ENCODE results near the gene MZB1. TPM values are rescaled to one million over a fixed set of nuclear protein-coding genes. Genes with fewer than 3 reads are reported as not detected.

Gene MZB1
- total RNA-seq, 2 experiments from 2014 or later: 0.42 to 0.63 TPM

DNA sequence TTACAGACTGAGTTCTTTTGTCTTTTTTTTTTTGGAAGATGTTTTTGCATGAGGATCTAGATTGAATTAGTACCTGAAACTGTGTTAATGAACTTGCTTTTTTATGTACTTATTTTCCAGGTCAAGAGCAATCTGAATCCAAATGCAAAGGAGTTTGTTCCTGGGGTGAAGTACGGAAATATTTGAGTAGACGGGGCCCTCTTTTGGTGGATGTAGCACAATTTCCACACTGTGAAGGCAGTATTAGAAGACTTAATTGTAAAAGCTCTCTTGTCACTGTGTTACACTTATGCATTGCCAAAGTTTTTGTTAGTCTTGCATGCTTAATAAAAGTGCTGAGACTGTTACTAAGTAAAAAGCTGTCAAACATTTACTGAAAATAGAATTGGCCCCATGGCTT lies 21.1 kb downstream of the MZB1 start:
- DNase-seq (peak in 1 of 14 experiments; percentile 25), ATAC-seq (ENCODE audit: poor library complexity) (no peak)
- Mint-ChIP-seq H3K9me3 (no peaks in the 10 kb centered on the region), H3K4me1 (ENCODE audit: low read depth) (no peaks in the 10 kb centered on the region), H3K27me3 (no peaks in the 10 kb centered on the region), H3K36me3 (ENCODE audit: low read depth) (peaks cover 82% of the 10 kb centered on the region), H3K4me3 (no peak overlapping the region), H3K27ac (no peak overlapping the region)
- H3K27ac ChIP-seq (ENCODE audit: low read depth in 1 of 2, low read length in 2 of 2): no peak overlapping the region
- no peak overlapping the region for H3K4me3 ChIP-seq (ENCODE audit: low read length)
- intact Hi-C loops (cut with DNase I, micrococcal nuclease): no loop called here
- H3K9me3 ChIP-seq (ENCODE audit: control insufficient read depth in 1 of 2, insufficient read depth in 1 of 2, low read length in 2 of 2): no peaks in the 10 kb centered on the region
- CTCF ChIA-PET: no interaction called here
- peaks cover 78% of the 10 kb centered on the region for H3K36me3 ChIP-seq (ENCODE audit: insufficient read depth, low read length)
- no peaks in the 10 kb centered on the region for H3K27me3 ChIP-seq (ENCODE audit: control insufficient read depth in 1 of 2, insufficient read depth in 2 of 2, low read length in 2 of 2)
- POLR2A ChIA-PET: interaction anchor here (1.2 kb wide), 1 partner anchor 26 kb away, joined by 3 read pairs; no protein-coding TSS in a partner anchor
- TF ChIP-seq CTCF (IDR thresholded peaks at IDR 0.05): no peak
- H3K4me1 ChIP-seq (ENCODE audit: insufficient read depth, low read length): no peaks in the 10 kb centered on the region

DNA sequence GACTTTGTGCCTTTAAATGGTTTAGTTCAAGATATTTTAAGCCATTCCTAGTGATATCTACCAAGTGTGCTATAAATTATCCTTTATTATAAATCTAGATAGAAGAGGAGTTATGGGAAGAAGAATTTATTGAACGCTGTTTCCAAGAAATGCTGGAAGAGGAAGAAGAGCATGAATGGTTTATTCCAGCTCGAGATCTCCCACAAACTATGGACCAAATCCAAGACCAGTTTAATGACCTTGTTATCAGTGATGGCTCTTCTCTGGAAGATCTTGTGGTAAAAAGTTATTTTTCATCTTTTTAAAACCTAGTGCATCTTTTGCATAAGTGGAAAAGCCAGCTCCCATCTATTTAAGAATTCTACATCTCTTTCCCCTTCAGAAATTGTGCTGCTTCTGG lies 25.2 kb downstream of the MZB1 start:
- H3K4me3 Mint-ChIP-seq: no peak overlapping the region
- H3K4me3 ChIP-seq (ENCODE audit: low read length): no peak overlapping the region
- H3K4me1 ChIP-seq (ENCODE audit: insufficient read depth, low read length): peaks cover 6% of the 10 kb centered on the region
- no peaks in the 10 kb centered on the region for H3K27me3 Mint-ChIP-seq
- DNase-seq: no peak
- no peaks in the 10 kb centered on the region for H3K27me3 ChIP-seq (ENCODE audit: control insufficient read depth in 1 of 2, insufficient read depth in 2 of 2, low read length in 2 of 2)
- TF ChIP-seq CTCF (IDR thresholded peaks at IDR 0.05): no peak
- ChIA-PET POLR2A (interaction anchor here (0.9 to 2.1 kb wide), 2 partner anchors 22 to 42 kb away, joined by 5 read pairs; partner anchors contain the start of gene PAIP2), CTCF (no interaction called here)
- no peak overlapping the region for H3K27ac ChIP-seq (ENCODE audit: low read depth in 1 of 2, low read length in 2 of 2)
- H3K9me3 Mint-ChIP-seq: no peaks in the 10 kb centered on the region
- H3K27ac Mint-ChIP-seq: no peak overlapping the region
- H3K36me3 ChIP-seq (ENCODE audit: insufficient read depth, low read length): peaks cover 56% of the 10 kb centered on the region
- no peaks in the 10 kb centered on the region for H3K9me3 ChIP-seq (ENCODE audit: control insufficient read depth in 1 of 2, insufficient read depth in 1 of 2, low read length in 2 of 2)
- no peak for ATAC-seq (ENCODE audit: poor library complexity)
- H3K4me1 Mint-ChIP-seq (ENCODE audit: low read depth): peaks cover 13% of the 10 kb centered on the region
- peaks cover 76% of the 10 kb centered on the region for H3K36me3 Mint-ChIP-seq (ENCODE audit: low read depth)
- intact Hi-C loops (cut with DNase I, micrococcal nuclease): no loop called here

DNA sequence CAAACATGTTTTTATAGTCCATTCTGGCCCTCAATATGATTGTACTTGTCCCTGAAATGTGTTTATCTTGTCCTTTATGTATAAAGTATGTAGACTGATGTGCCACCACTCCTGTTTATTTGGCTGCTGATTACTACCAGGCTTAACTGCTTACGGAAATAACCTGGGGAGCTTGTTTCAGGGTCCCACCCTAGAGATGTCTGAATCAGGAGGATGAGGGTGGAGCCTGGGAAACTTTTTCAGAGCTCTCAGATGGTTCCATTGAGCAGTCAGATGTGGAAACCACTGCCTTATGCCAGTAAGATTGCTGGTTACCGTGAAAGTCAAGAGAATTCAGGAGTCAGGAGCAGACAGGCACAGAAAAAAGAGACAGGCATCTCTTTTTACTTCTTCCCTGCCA lies 25.8 kb downstream of the MZB1 start:
- no peaks in the 10 kb centered on the region for H3K9me3 Mint-ChIP-seq
- H3K27ac Mint-ChIP-seq: no peak overlapping the region
- Histone ChIP-seq H3K4me1 (ENCODE audit: insufficient read depth, low read length) (peaks cover 6% of the 10 kb centered on the region), H3K4me3 (ENCODE audit: low read length) (no peak overlapping the region), H3K27me3 (ENCODE audit: control insufficient read depth in 1 of 2, insufficient read depth in 2 of 2, low read length in 2 of 2) (no peaks in the 10 kb centered on the region), H3K36me3 (ENCODE audit: insufficient read depth, low read length) (peaks cover 52% of the 10 kb centered on the region), H3K9me3 (ENCODE audit: control insufficient read depth in 1 of 2, insufficient read depth in 1 of 2, low read length in 2 of 2) (no peaks in the 10 kb centered on the region), H3K27ac (ENCODE audit: low read depth in 1 of 2, low read length in 2 of 2) (no peak overlapping the region)
- no peak for ATAC-seq (ENCODE audit: poor library complexity)
- H3K36me3 Mint-ChIP-seq (ENCODE audit: low read depth): peaks cover 72% of the 10 kb centered on the region
- peaks cover 13% of the 10 kb centered on the region for H3K4me1 Mint-ChIP-seq (ENCODE audit: low read depth)
- DNase-seq: no peak
- POLR2A ChIA-PET: interaction anchor here (0.9 to 2.4 kb wide), 3 partner anchors 22 to 42 kb away, joined by 5 to 10 read pairs (median 5); partner anchors contain the start of gene PAIP2
- H3K4me3 Mint-ChIP-seq: no peak overlapping the region
- CTCF ChIA-PET: no interaction called here
- no peaks in the 10 kb centered on the region for H3K27me3 Mint-ChIP-seq
- TF ChIP-seq CTCF (IDR thresholded peaks at IDR 0.05): no peak
- intact Hi-C loops (cut with DNase I, micrococcal nuclease): no loop called here

Measured in CD4-positive, alpha-beta T cell (primary cell).